HG03108 (cell line): ENCODE results near the gene PGA4.
"Not testable (repeated sequence)": the region's sequence is repeated elsewhere in the genome, so short reads cannot be mapped to it uniquely, and the experiment has no call there.

Experiments used
- ATAC-seq: cut with Tn5 transposase; IDR thresholded peaks from one replicate; pipeline ENCODE4 v1.9.1; 2021; ENCODE audit warnings: moderate library complexity; ENCODE audit not compliant: unreplicated experiment

PGA4 gene

GRCh38 chr11:61248071-61248470 is 25.9 kb downstream of the PGA4 start:
- ATAC-seq: not testable (repeated sequence)

- not testable (repeated sequence) for ATAC-seq
Measured at GRCh38 chr11:61249201-61249600, 27.1 kb downstream of the PGA4 start.

GRCh38 chr11:61250796-61251765 is 28.9 kb downstream of the PGA4 start:
- not testable (repeated sequence) for ATAC-seq

DNA sequence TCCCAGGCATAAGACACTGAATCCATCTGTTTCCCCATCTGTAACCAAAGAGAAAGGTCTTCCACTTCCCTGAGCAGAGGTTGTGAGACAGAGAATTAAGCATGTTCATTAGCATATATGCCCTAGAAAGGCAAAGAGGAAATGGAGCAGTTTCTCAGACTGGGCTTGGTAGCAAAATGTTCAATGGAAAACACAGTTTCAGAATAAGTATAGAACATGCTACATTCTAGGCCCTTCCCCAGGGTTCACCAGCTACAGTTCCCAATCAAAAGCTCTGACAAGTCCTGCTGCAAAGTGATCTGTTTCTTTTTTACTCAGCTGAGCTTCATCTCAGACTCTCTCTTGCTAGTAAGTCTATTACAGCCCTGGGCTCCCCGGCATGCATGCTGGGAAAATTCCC is 30.2 kb downstream of the PGA4 start:
- ATAC-seq: not testable (repeated sequence)

DNA sequence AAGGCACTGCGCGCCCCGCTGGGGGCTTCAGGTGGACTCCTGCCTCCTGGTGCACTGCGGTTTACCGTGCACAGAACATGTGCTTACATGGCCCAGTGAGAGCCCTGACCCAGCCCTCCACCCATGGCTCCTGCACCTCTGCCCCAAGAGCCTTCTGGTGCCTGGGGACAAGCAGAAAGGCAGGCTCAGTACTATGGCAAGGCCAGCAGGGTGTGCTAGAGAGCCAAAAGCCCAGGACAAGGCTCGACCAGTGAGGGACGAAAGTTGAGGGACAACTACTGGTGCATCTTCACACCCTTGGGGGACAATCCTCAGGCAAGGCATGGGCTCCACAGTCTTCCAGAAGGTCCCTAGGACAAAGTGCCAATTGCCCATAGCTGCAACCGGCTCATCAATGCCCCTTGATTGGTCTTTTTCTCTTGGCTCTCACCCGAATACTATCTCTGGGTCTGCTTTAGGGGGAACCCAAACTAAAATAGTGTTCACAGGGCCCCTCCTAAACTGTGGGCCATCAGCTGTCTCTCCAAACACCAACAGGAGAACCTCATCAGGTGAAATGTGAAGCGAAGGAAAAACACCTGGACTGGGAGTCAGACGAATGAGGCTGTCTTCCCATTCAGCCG is 32.4 kb downstream of the PGA4 start:
- ATAC-seq: peak; percentile 59

- no peak for ATAC-seq
Measured at GRCh38 chr11:61256710-61257482, 34.7 kb downstream of the PGA4 start.

DNA sequence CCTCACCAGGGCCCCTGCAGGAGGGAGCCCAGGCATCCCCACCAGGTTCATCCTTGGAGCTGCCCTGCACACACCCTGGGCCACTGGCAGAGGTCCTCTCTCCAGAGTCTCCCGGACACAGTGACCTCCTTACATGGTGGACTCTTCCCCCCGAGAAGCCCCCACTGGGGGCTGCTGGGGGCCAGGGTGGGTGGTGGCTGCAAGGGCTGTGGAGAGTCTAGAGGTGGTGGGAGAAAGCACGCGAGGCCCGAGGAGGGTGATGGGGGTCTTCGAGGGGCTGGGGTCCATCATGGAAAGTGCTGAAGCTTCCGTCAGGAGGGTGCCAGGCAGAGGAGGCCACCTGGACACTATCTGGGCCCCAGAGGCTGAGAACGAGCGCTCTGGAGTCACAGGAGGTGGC is 36.4 kb downstream of the PGA4 start:
- no peak for ATAC-seq

DNA sequence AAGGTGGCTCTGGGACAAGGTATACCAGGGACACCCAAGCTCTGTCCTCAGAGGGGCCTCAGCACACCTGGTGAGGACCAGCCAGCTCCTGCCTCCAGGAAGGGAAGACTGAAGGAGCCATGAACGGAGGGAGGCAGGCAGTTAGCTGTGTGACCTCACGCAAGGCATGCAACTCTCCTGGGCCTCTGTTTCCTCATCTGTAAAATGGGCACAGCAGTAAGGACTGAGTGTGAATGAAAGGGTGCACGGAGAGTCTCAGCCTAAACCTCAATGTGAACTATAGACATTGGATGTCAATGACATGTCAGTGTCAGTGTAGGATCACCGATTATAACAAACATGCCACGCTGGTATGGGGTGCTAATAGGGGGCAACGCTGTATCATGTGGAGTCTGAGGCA is 37.2 kb downstream of the PGA4 start:
- ATAC-seq: no peak

GRCh38 chr11:61264371-61264770 is 42.2 kb downstream of the PGA4 start:
- ATAC-seq: no peak

- ATAC-seq: no peak
Measured at GRCh38 chr11:61264795-61265194, 42.6 kb downstream of the PGA4 start.

- no peak for ATAC-seq
Measured at GRCh38 chr11:61265357-61265756, 43.2 kb downstream of the PGA4 start.

DNA sequence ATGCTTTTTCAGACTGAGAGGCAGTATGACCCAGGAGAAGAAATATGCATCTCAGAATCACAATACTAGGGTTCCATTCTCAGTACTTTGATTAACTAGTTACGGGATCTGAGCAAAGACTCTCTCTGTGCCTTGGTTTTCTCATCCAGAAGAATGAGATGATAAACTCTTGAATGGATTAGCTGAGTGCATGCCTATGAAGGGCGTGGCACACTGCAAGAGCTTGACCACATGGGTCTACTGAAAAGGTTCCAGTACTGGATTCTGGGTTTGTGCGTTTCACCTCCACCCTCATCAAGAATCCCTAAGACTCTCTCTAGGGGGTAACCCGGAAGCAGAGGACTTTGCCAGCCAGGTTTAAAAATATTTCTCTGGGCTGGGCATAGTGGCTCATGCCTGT is 44.5 kb downstream of the PGA4 start:
- ATAC-seq: no peak

GRCh38 chr11:61267437-61267841 is 45.3 kb downstream of the PGA4 start:
- ATAC-seq: no peak

DNA sequence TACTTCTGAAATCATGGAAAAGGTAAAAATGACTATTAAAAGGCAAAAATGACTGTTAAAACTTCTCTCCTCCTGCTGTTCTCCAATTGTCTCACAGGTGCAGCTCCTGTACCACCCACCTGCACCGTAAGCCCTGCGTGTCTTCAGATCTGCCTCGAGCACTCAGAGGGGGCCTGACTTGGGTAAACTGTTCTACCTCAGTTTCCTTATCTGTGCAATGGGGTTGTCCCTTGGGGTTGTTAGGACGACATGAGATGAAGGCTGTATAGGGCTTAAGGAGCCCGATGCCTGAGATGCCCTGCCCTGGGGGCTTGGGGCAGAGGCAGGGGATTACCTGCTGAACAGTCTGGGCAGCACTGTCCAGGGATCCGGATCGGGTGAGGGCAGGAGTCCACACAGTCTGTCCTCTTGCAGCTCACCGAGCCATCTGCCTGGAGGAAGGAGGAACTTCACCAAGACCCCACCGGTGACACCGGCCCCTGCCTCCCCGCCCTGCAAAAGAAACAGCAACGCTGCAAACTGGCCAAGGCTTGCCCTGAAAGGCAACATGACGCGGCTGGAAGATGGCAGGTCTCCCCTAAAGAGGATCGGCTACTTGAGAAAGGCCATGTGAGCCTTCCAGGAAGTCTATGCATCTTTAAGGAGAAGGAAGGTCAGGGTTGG is 46.6 kb downstream of the PGA4 start:
- no peak for ATAC-seq

DNA sequence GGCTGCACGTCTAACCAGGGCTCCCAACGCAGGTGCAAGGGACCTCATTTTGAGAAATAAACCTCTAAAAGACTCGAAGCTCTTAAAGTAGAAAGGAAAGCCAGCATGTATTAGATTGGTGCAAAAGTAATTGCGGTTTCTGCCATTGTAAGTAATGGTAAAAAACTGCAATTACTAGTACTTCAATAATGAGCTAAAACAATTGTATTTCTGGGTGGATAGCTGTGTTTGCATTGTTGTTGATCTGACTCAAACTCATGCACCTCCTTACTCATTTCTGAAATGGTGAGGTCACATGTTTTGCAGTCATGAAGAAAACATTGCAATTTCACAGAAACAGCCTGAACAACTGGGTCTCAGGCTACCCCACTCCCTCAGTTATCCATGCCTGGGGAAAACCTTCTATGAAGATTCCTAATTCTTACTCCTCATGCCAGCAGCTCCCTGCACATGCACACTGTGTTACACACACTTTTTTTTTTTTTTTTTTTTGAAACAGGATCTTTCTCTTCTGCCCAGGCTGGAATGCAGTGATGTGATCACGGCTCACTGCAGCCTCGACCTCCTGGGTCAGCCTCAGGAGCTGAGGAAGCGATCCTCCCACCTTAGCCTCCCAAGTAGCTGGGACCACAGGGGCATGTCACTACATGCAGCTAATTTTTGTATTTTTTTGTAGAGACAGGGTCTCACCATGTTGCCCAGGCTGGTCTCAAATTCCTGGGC is 48.4 kb downstream of the PGA4 start:
- no peak for ATAC-seq

DNA sequence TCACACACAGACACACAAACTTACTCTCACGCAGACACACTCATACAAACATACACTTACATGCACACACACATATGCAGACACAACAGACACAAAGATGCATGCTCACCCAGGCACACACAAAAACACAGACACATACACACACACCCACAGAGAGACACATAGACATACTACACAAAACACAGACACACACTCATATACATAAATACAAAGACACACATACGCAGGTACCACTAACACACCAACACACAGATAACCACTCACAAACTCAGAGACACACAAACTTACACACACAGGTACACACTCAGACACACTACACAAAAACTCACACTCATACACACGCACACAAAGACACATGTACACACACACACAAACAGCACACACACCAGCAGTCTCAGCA is 50.6 kb downstream of the PGA4 start:
- ATAC-seq: no peak

DNA sequence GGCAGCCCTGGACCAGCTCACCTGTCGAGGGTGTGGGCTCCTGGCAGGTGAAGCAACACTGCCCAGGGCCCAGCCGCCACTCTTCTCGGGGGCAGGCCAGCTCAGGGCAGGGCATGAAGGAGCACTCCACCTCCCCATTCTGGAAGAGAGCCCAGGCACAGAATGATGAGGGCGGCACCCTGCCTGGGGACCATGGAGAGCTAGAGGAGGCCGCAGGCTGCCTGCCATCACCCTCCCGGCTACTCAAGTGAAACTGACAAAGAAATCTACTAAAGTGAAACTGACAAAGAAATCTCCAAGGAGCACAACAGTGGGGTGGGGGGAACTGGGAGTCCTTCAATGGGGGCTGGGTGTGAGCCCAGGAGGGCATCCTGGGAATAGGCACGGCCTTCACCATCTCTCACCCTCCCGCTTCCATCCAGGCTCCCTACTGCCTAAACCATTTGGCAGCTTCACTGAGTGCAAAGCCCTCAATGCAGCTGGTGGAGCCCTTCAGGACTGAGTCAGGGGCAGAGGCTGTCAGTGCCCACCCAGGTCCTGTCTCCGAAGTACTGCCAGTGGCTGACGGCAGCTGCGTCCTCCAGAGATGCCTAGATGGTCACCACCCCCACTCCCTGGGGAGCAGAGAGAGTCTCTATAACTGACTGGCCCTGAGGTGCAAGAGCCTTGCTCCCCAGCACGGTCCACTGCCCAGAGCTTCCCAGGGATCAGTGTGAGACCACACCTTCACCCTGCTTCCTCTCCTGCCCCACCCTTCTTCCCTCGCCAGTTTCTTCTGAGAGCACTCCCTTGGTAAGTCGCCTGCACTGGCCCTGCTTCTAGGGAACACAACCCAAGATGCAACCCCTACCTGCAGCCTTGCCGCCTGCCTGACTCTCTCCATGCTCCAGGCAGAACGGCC is 51.3 kb downstream of the PGA4 start:
- ATAC-seq: no peak

- ATAC-seq: no peak
Measured at GRCh38 chr11:61274084-61274483, 51.9 kb downstream of the PGA4 start.

DNA sequence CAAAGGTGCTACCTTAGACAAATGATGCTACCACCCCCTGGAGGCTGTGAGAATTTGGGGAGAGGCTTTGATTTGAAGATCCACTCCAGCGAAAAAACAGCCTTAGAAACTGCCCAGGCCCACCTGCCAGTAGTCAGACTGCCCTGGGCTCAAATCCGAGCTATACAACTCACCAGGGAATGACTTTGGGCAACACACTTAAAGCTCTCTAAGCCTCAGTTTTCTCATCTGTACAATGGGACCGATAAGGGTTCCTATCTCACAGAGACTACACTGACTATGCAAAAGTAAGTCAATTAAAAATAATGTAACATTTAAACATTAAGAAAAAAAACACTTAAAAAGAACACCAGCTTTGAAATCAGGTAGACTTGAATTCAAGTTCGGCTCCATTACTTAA is 53.0 kb downstream of the PGA4 start:
- no peak for ATAC-seq
